K562 (cell line): Measurements from ENCODE around the gene MYB. TPM values are rescaled to one million over a fixed set of nuclear protein-coding genes. Genes with fewer than 3 reads are reported as not detected.

Experiments
- ATAC-seq: fragments of 200-7000 bp; cut with Tn5 transposase; 3 replicates; pipeline ENCODE4 v1.9.1; 2020; ENCODE audit warnings: moderate library complexity
- BruUV-seq: library from RNA; stranded (reverse); fragments of 400-500 nt; replicated peaks from 2 replicates; lab custom pipeline; 2021; lab: Mats Ljungman, UMichigan
- CTCF ChIA-PET: fragments of 300-600 bp; formaldehyde crosslinking; extraction: SDS; loops from one replicate; lab custom pipeline; 2021; ENCODE audit warnings: low intra/inter-chr PET ratio; lab: Yijun Ruan, JAX
- POLR2A ChIA-PET: fragments of 300-600, 350-650 bp; sonication (Branson Sonifier 250); formaldehyde crosslinking; extraction: SDS; loops from one replicate; lab custom pipeline; 2021; ENCODE audit warnings: antibody characterized with exemption, inconsistent platforms; lab: Yijun Ruan, JAX
- DNase-seq, 4 experiments: peaks; one replicate each; pipeline versions ENCODE4 v3.0.0 to v3.0.0-alpha.2; 2011 to 2018; ENCODE audit warnings: low spot score in 3 of 4, mixed read lengths in 3 of 4; ENCODE audit errors: extremely low read depth in 1 of 4
- FAIRE-seq: peaks from 2 replicates; lab custom pipeline; 2011; peaks lifted over from hg19 to GRCh38; lab: Jason Lieb, UNC
- H2AFZ ChIP-seq: 2 replicates; pipeline ENCODE4 v1.6.0; 2011; ENCODE audit warnings: low read depth, low read length, control low read depth, inconsistent platforms
- H3K27ac ChIP-seq: fragments of 200-600 bp; 3 replicates; pipeline ENCODE4 v1.8.0; 2011; ENCODE audit warnings: low read depth, mild to moderate bottlenecking, control low read depth, inconsistent platforms, low read length, moderate library complexity, mixed read lengths; ENCODE audit errors: extremely low read depth
- H3K27me3 ChIP-seq, 2 experiments: fragments of 300-600 bp in 1 of 2; 2 replicates in 1 of 2; 3 replicates in 1 of 2; pipeline versions ENCODE4 v1.6.0 to v1.8.0; 2011; ENCODE audit warnings: inconsistent platforms in 2 of 2, low read length in 2 of 2, mild to moderate bottlenecking in 1 of 2, mixed read lengths in 1 of 2, moderate library complexity in 1 of 2; ENCODE audit not compliant: control insufficient read depth in 2 of 2, insufficient read depth in 2 of 2
- H3K36me3 ChIP-seq: fragments of 300-600 bp; 3 replicates; pipeline ENCODE4 v1.8.0; 2011; ENCODE audit warnings: mild to moderate bottlenecking, low read length, inconsistent platforms; ENCODE audit not compliant: control insufficient read depth, insufficient read depth
- H3K4me1 ChIP-seq, 2 experiments: fragments of 200-600 bp in 1 of 2; replicated peaks in 1 of 2; 2 replicates in 1 of 2; 3 replicates in 1 of 2; pipeline versions ENCODE4 v1.5.1 to v1.8.0; 2011; ENCODE audit warnings: inconsistent platforms in 2 of 2, low read length in 2 of 2, mild to moderate bottlenecking in 1 of 2, mixed read lengths in 1 of 2, moderate library complexity in 1 of 2; ENCODE audit not compliant: control insufficient read depth in 2 of 2, insufficient read depth in 2 of 2
- H3K4me2 ChIP-seq: 2 replicates; pipeline ENCODE4 v1.6.1; 2011; ENCODE audit warnings: low read length, control low read depth, inconsistent platforms, mixed read lengths; ENCODE audit not compliant: insufficient read depth
- H3K4me3 ChIP-seq: fragments of 200-600 bp; sonication (generic), shearing (Covaris generic); 2 replicates; pipeline ENCODE4 v1.5.1; 2016; ENCODE audit warnings: control low read depth, inconsistent platforms
- H3K79me2 ChIP-seq: fragments of 200-600 bp; 3 replicates; pipeline ENCODE4 v1.8.0; 2011; ENCODE audit warnings: low read length, inconsistent platforms; ENCODE audit not compliant: control insufficient read depth, insufficient read depth
- H3K9ac ChIP-seq, 2 experiments: 2 replicates each; pipeline versions ENCODE4 v1.6.0 to v1.6.1; 2011; ENCODE audit warnings: low read depth in 2 of 2, low read length in 2 of 2, control low read depth in 1 of 2, inconsistent platforms in 1 of 2, mild to moderate bottlenecking in 1 of 2, mixed read lengths in 1 of 2; ENCODE audit not compliant: insufficient read depth in 1 of 2
- H3K9me1 ChIP-seq: one replicate; pipeline ENCODE4 v1.6.0; 2011; ENCODE audit warnings: inconsistent platforms, mild to moderate bottlenecking, low read length, moderate library complexity; ENCODE audit not compliant: control insufficient read depth, insufficient read depth
- H3K9me3 ChIP-seq: replicated peaks from 2 replicates; pipeline ENCODE4 v1.5.1; 2011; ENCODE audit warnings: low read depth, low read length, inconsistent platforms; ENCODE audit not compliant: control insufficient read depth, insufficient read depth
- H4K20me1 ChIP-seq: replicated peaks from 2 replicates; pipeline ENCODE4 v1.6.1; 2011; ENCODE audit warnings: low read length, inconsistent platforms, mixed read lengths; ENCODE audit not compliant: control insufficient read depth, insufficient read depth
- GATAD2B ChIP-seq: fragments of 450-650 bp; IDR thresholded peaks from 2 replicates; pipeline ENCODE4 v1.6.1; 2017; ENCODE audit warnings: mild to moderate bottlenecking, borderline replicate concordance
- MTF1 ChIP-seq: fragments of 250-450 bp; sonication (Bioruptor Pico); IDR thresholded peaks from 2 replicates; pipeline ENCODE4 v1.9.0; 2021; ENCODE audit warnings: moderate library complexity, mild to moderate bottlenecking, inconsistent platforms, borderline replicate concordance
- NCOR1 ChIP-seq: fragments of 450-650 bp; IDR thresholded peaks from 2 replicates; pipeline ENCODE4 v1.6.1; 2016; ENCODE audit warnings: mild to moderate bottlenecking, moderate library complexity
- NKRF ChIP-seq: fragments of 450-650 bp; IDR thresholded peaks from 2 replicates; pipeline ENCODE4 v1.6.1; 2016; ENCODE audit warnings: borderline replicate concordance
- PHTF2 ChIP-seq: fragments of 250-450 bp; sonication (Bioruptor Pico); IDR thresholded peaks from 2 replicates; pipeline ENCODE4 v1.5.0; 2021; ENCODE audit warnings: mild to moderate bottlenecking
- RB1 ChIP-seq: fragments of 450-650 bp; IDR thresholded peaks from 2 replicates; pipeline ENCODE4 v1.6.1; 2017; ENCODE audit warnings: low read depth, mild to moderate bottlenecking
- VEZF1 ChIP-seq: fragments of 200-800 bp; sonication (Bioruptor generic); IDR thresholded peaks from 2 replicates; pipeline ENCODE4 v1.6.1; 2017; ENCODE audit warnings: missing genetic modification characterization, missing compliant biosample characterization
- ZBTB11 ChIP-seq, 3 experiments: fragments of 200-800 bp in 1 of 3; fragments of 250-450 bp in 1 of 3; fragments of 450-650 bp in 1 of 3; sonication (Bioruptor Pico) in 1 of 3; sonication (Bioruptor generic) in 1 of 3; formaldehyde crosslinking in 1 of 3; IDR thresholded peaks; 2 replicates each; pipeline versions ENCODE4 v1.6.1 to v1.8.0; 2016 to 2022; ENCODE audit warnings: mild to moderate bottlenecking in 2 of 3, missing genetic modification characterization in 2 of 3, missing compliant biosample characterization in 1 of 3, moderate library complexity in 1 of 3
- ZNF224 ChIP-seq: sonication (generic); formaldehyde crosslinking; IDR thresholded peaks from 2 replicates; pipeline ENCODE4 v1.8.0; 2022; ENCODE audit warnings: mild to moderate bottlenecking, missing genetic modification reagents
- ZNF717 ChIP-seq: fragments of 250-450 bp; sonication (Bioruptor Pico); IDR thresholded peaks from 2 replicates; pipeline ENCODE4 v1.5.0; 2021
- WGBS: fragments of 100-300 bp; shearing (Covaris generic); methylation state at CpG from one replicate; pipeline ENCODE4 v1.1.6; 2016; ENCODE audit warnings: low coverage, mixed read lengths; ENCODE audit not compliant: insufficient coverage; ENCODE audit errors: missing lambda C conversion rate; 5-methylcytosine and 5-hydroxymethylcytosine counted together
- in situ Hi-C: fragments of 300-500 bp; cut with MboI; formaldehyde crosslinking; loops from 4 replicates; pipeline ENCODE4 v1.15.0; 2018; ENCODE audit warnings: inconsistent platforms, mixed read lengths
- intact Hi-C: fragments of 100-400 bp; cut with micrococcal nuclease; formaldehyde crosslinking; loops from 2 replicates; pipeline ENCODE4 v1.14.2; 2022
- polyA plus RNA-seq, 8 experiments: library from polyadenylated mRNA; depleted of rRNA in 4 of 8; stranded (reverse) in 5 of 8; unstranded in 3 of 8; fragments of >200 nt; fragmentation: Nextera tagmentation in 2 of 8; fragmentation: Illumina TruSeq in 1 of 8; extraction: Ambion mirVana in 2 of 8; extraction: Trizol in 1 of 8; gene quantifications; 2 replicates each; pipeline versions ENCODE4 v1.2.1 to v1.2.3, GENCODE V29; 2011 to 2014; ENCODE audit warnings: inconsistent platforms in 1 of 8, missing spikeins in 1 of 8
- total RNA-seq, 7 experiments: library from RNA; depleted of rRNA in 6 of 7; stranded (reverse); fragments of >200 nt in 6 of 7; fragmentation: Illumina TruSeq in 2 of 7; extraction: Trizol in 2 of 7; gene quantifications; 2 replicates each; pipeline versions ENCODE4 v1.2.1 to v1.2.3, GENCODE V29; 2011 to 2021; ENCODE audit warnings: low replicate concordance in 1 of 7

MYB gene
- total and polyA plus RNA-seq, 9 of the 15 experiments (the other 6 are each of a cell fraction or from before 2014, with no cell fraction given): 35.8 to 218 (median 140) TPM

- TF ChIP-seq NCOR1: no peak
- TF ChIP-seq MTF1 (CRISPR knock-in tag): no peak
- no peak for TF ChIP-seq RB1
- TF ChIP-seq ZNF717 (CRISPR knock-in tag): no peak
- TF ChIP-seq VEZF1: no peak
Measured at GRCh38 chr6:135210632-135211305, 29.7 kb downstream of the MYB start (continued).

GRCh38 chr6:135211306-135211702, 30.2 kb downstream of the MYB start:
- Histone ChIP-seq H2AFZ (no peak overlapping the region), H3K4me2 (no peak overlapping the region), H3K79me2 (peaks cover 24% of the 10 kb centered on the region), H3K9ac (no peak overlapping the region), H3K4me3 (no peak overlapping the region), H3K36me3 (peaks cover 96% of the 10 kb centered on the region), H3K27me3 (no peaks in the 10 kb centered on the region), H3K4me1 (no peaks in the 10 kb centered on the region; a peak in 1 of 5 replicates), H3K9me3 (no peaks in the 10 kb centered on the region), H3K27ac (peak overlapping the region; percentile 13; the same call in 1 of the 3 replicates), H4K20me1 (no peaks in the 10 kb centered on the region), H3K9me1 (no peaks in the 10 kb centered on the region)
- BruUV-seq: TSS peak; percentile 1
- WGBS: 82% methylated on average over 2 of the region's 2 CpGs
- intact Hi-C loops: loop anchor here (5.0 kb wide), 1 partner anchor 111 kb away; no protein-coding TSS in a partner anchor
- ChIA-PET POLR2A (interaction anchor here (1.3 kb wide), 1 partner anchor 19 kb away, joined by 3 read pairs; no protein-coding TSS in a partner anchor), CTCF (no interaction called here)
- no peak for ATAC-seq
- in situ Hi-C loops: loop anchor here (10.0 kb wide), 1 partner anchor 213 kb away; no protein-coding TSS in a partner anchor
- DNase-seq: no peak
- TF ChIP-seq NKRF (no peak), ZNF224 (CRISPR knock-in tag) (no peak), PHTF2 (CRISPR knock-in tag) (0 out of 2 replicates have a peak, but pooled peaks have one; percentile 22), GATAD2B (no peak), ZBTB11 (CRISPR knock-in tag; IDR thresholded peaks at IDR 0.05) (peak in 1 of 3 experiments; percentile 57; a peak in 1 of 6 replicates)
- FAIRE-seq: no peak
